CD4-positive, alpha-beta T cell treated with Interleukin-21 for 1 hour (primary cell): ENCODE data around the gene UNC13D.

Experiments
- DNase-seq: peaks from one replicate; pipeline ENCODE4 v3.0.0-alpha.2; 2020

Gene UNC13D

GRCh38 chr17:75832652-75833400 lies 11.4 kb downstream of the UNC13D start:
- DNase-seq, result peak; percentile 53

GRCh38 chr17:75832164-75832651 lies 12.0 kb downstream of the UNC13D start:
- peak; percentile 74 for DNase-seq

GRCh38 chr17:75831032-75831571 lies 13.1 kb downstream of the UNC13D start:
- DNase-seq, result no peak

GRCh38 chr17:75830164-75831031 lies 13.8 kb downstream of the UNC13D start:
- peak; percentile 29 for DNase-seq

- no peak for DNase-seq
Observed at GRCh38 chr17:75829747-75830146, 14.5 kb downstream of the UNC13D start.

- DNase-seq, result no peak
Observed at GRCh38 chr17:75828741-75829140, 15.5 kb downstream of the UNC13D start.

- DNase-seq, result no peak
Observed at GRCh38 chr17:75828076-75828400, 16.2 kb downstream of the UNC13D start.

- DNase-seq, result peak; percentile 81
Observed at GRCh38 chr17:75827308-75828075, 16.7 kb downstream of the UNC13D start.

GRCh38 chr17:75826561-75827307 lies 17.5 kb downstream of the UNC13D start:
- DNase-seq, result no peak

GRCh38 chr17:75825748-75826370 lies 18.3 kb downstream of the UNC13D start:
- DNase-seq, result no peak

GRCh38 chr17:75825149-75825552 lies 19.1 kb downstream of the UNC13D start:
- DNase-seq, result no peak

GRCh38 chr17:75824666-75825065 lies 19.5 kb downstream of the UNC13D start:
- DNase-seq, result no peak

GRCh38 chr17:75824050-75824552 lies 20.1 kb downstream of the UNC13D start:
- no peak for DNase-seq

- DNase-seq, result no peak
Observed at GRCh38 chr17:75823257-75824041, 20.8 kb downstream of the UNC13D start.

- DNase-seq, result no peak
Observed at GRCh38 chr17:75822800-75823166, 21.4 kb downstream of the UNC13D start.

GRCh38 chr17:75822119-75822799 lies 21.9 kb downstream of the UNC13D start:
- DNase-seq, result peak; percentile 45

- DNase-seq, result no peak
Observed at GRCh38 chr17:75821552-75821951, 22.7 kb downstream of the UNC13D start.

GRCh38 chr17:75820094-75821080 lies 23.8 kb downstream of the UNC13D start:
- no peak for DNase-seq

GRCh38 chr17:75819678-75820077 lies 24.5 kb downstream of the UNC13D start:
- DNase-seq, result no peak
